NCI-H1694 (cell line): ENCODE data around the gene KCP.
A peak's percentile ranks its signal among the peaks of the same experiment; 100 is the strongest.

ENCODE experiments used
- DNase-seq: peaks from one replicate; lab custom pipeline; 2025; lab: John Stamatoyannopoulos, UW

Gene KCP

DNA sequence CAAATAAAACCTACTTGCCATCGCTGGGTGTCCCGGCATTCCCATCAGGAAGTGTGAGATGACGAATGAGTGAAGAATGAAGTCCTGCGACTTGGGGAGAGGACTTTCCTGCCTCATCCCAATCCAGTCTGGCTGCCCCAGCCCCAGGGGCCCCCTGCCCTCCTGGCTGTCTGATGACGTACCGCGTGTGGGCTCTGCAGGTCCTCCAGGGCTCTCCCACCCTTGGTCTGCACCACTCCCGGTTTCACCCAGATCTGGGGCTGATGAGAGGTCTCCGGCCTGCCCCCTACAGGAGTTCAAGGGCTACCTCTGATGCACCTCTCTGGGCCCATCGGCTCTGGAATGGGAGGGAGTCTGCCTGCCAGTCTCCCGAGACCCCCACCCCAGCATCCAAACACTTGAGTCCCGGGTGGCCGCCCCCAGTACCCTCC lies 38.1 kb downstream of the KCP start:
- DNase-seq: no peak

- DNase-seq: no peak
These were observed 39.5 kb downstream of the KCP start for GRCh38 chr7:128871050-128871449.

DNA sequence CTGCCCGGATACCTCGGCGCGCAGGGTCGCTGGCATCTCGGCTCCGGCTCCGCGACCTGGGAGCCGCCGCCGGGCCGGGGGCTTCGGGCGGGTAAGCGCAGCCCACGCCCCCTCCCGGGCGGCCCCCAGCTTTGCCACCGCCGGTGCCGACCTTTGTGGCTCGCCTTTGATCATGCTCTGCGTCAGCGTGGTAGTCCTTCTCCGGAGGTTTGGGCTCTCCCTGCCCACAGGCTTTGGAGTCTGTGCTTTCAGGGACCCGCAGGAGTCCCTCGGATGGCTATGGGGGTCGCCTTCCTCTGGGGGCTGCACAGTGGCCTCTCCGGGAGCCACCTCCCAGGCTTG lies 40.6 kb downstream of the KCP start:
- no peak for DNase-seq

- DNase-seq: no peak
These were observed 41.2 kb downstream of the KCP start for GRCh38 chr7:128869138-128869943.

DNA sequence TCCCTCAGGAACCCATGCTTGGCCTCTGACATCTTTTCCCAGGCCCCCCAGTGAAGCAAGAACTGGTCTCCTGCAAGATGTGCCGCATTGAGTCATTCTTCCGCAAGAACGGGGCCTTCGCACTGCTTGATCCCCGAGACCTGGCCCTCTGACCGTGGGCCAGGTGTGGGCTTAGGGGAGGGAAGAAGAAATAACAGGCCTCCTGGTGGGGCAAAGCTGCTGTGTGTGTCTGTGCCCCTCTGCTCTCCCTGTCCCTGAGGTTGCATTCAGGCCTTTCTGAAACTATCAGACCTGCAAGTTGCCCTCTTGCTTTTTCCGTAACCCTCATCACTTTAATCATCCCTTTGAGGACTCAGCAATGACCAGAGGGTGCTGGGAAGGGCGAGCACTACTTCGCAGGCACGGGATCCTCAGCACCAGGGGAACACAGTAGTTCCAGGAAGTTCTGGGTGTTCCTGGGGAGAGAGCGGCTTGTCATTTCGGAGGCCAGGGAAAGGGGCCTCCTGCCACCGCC lies 41.8 kb downstream of the KCP start:
- DNase-seq: no peak

DNA sequence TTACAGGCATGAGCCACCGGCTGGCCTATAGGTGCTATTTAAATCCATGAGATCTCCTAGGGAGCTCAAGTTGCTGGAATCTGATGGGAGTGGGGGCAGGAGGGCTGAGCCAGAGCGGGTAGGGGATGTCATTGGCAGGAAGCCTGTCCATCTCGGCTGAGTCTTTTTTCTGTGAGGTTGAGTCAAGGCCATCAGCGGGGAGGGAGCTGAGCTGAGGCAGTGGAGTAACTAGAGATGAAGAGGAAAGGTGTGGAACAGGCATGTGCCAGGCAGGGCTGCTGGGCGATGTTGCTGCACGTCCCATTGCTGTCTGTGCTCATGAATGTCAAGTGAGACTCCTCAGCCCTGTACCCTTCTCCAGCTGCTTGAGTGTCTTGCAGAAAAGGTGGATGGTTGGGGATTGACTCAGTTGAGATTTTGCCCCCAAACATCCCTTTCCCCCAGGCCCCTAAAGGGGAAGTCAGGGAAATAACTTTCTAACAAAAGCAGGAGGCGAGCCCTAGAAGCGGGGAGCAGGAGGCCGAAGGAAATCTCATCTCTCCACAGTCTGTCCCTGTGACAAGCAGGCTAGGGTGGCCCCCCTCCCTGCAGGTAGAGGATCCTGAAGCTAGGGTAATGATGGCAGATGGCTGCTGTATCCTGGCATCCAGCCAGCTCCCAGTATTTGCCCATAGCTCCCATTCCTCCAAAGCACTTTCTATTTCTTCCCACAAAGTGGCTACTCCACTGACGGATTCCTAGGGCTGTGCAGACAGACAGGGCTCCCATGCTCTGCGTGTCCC lies 42.5 kb downstream of the KCP start:
- peak; percentile 70 for DNase-seq

DNA sequence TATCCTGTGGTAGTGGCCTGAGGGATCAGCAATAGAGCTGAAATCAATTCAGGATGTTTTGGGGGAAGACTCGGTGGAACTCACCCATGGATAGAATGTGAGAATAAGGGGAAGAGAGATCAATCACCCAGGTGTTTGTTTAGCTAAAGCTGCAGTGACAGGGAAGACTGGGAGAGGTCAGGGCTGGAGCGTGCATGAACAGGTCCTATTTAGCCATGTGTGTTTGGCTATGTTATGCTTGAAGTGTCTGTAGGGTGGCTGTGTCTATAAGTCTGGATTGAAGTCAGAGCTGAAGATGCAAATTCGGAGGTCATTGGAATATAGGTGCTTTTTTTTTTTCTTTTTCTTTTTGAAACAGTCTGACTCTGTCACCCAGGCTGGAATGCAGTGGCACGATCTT lies 43.3 kb downstream of the KCP start:
- DNase-seq: no peak

- DNase-seq: no peak
These were observed 44.3 kb downstream of the KCP start for GRCh38 chr7:128865996-128866877.

- no peak for DNase-seq
These were observed 45.2 kb downstream of the KCP start for GRCh38 chr7:128865303-128865702.

- DNase-seq: peak; percentile 76
These were observed 47.0 kb downstream of the KCP start for GRCh38 chr7:128863433-128863989.

DNA sequence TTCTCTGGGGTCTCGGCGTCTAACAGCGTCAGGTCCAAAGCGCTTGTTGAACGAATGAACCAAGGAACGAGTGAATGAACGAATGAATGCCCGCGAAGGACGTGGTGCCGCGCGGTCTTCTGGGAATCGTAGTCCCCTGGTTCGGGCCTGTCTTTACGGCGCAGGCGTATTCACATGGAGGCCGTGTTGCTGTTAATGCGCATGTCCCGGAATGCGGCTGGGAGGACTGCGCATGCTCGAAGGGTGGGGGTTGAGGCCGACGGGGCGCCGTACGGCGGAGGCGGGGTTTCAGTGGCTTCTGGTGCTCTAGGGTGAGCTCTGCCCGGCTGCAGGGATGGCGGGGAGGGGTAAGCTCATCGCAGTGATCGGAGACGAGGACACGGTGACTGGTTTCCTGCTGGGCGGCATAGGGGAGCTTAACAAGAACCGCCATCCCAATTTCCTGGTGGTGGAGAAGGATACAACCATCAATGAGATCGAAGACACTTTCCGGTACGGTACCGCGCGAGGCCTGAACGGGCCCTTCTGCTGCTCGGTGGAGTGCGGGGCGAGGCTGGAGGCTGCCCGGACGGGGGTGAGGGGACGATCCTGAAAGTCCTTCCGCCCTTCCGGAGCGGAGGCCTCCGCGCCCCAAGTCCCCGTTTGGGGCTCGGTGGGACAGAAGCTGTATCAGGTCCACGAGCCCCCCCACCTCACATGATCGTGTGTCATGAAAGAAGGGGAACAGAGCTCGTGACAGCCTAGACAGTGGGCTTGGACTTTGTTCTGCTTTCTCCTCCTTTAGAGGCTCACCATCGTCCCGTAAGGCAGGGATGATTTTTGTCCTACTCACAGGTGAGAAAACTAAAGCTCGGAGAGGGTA lies 47.7 kb downstream of the KCP start, which contains the start of gene ATP6V1F:
TSS of gene ATP6V1F (plus strand) at position 286 of the 862 bp plus-strand sequence. CDS start at position 335, 49 bp downstream.
- peak; percentile 96 for DNase-seq

DNA sequence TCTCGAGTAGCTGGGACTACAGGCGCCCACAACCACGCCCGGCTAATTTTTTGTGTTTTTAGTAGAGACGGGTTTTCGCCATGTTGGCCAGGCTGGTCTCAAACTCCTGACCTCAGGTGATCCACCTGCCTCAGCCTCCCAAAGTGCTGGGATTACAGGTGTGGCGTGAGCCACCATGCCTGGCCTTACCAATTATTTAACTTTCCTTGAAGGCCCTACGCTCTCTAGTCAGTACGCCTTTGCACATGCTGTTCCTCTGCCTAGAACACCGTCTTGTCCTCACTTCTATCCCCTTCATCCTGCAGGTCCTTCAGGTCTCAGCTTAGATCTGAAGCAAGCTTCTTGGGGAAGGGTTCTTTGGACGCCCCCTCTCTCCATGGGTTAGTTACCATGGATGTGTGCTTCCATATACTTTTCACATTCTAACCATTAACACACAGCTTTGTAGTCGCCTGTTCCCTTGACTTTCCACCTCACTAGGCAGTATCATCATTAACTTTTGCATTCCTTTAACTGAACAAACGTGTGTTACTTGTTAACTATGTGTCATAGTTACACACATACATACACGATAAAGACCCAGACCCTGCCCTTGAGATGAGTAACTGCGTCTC lies 48.4 kb downstream of the KCP start:
- no peak for DNase-seq

DNA sequence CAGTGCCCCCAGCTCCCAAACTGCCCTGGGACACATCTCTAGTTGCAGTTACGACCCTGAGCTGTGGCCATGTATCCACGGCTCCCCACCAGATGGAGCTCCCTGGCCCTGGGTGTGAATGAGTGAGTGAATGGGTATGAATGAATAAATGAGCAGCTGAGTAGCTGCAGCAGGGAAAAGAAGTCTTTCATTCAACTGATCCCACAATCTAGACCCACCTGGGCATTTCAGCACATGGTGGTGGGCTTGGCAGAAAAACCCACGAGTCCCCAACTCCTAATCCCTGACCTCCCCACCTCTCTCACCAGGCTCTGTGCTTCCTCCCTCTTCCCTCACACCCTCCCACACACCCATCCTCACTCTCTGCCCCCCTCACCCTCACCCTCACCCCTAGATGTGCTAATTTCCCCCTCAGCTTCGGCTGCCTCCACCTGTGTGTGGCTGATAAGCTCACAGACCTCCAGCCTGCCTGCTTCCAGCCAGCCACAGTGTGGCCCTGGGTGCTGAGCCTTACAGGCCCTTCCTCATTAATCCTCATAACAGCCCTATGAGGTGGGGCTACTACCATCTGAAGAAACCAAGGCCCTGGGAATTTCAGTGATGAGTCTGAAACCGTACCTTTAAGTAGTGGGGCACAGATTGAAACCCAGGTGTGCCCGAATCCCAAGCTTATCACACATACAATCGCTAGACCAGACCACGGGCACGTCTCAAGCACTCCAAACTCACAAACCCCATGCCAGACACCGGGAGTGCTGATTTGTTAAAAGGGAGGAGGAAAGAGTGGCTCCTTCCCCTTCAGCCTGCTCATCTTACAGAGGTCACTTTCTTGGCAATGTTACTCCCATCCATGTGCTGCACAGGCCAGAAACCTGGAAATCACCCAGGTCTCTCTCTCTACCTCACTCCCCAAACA lies 50.1 kb downstream of the KCP start:
- DNase-seq: no peak

DNA sequence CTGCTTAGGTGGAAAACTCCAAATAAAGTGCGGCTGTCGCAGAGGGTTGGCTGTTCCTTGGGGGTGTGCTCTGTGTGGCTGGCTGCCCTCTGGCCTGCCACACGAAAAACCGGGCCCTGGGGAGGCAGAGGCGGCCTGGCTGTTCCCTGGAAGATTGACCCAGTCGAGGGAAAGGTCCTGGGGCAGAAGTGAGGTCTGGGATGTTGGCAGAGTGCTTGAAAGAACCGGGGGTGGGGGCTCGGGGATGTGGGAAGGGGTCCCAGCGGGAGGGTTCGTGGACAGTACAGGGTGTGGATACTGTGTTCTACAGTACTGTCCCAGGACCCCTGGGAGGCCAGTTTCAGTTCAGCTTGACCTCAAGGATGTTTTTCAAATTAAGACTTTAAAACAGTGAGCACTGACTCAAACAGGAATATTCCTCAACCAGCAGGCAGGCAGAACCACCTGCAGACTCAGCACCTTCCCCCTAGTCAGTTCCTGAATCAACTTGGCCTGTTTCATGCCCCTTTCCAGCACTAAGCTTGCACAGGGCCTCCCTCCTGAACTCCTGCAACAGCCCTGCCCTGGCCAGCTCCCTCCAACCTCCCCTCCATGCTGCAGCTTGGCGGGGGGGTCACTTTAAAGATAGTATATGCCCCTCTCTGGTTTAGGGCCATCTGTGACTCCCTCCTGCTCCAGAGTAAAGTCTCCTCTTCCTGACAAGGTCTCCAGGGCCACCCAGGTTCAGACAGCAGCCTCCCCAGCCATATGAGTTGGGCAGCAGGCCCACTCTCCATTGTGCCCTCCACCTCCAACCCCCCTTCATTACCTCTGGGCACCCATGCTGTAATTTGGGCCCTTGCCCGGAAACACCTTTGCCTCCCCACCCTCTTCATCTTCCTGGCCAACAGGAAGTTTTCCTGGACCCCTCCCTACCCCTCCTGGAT lies 51.0 kb downstream of the KCP start:
- DNase-seq: no peak

GRCh38 chr7:128858380-128859231 lies 51.9 kb downstream of the KCP start:
- DNase-seq: no peak

DNA sequence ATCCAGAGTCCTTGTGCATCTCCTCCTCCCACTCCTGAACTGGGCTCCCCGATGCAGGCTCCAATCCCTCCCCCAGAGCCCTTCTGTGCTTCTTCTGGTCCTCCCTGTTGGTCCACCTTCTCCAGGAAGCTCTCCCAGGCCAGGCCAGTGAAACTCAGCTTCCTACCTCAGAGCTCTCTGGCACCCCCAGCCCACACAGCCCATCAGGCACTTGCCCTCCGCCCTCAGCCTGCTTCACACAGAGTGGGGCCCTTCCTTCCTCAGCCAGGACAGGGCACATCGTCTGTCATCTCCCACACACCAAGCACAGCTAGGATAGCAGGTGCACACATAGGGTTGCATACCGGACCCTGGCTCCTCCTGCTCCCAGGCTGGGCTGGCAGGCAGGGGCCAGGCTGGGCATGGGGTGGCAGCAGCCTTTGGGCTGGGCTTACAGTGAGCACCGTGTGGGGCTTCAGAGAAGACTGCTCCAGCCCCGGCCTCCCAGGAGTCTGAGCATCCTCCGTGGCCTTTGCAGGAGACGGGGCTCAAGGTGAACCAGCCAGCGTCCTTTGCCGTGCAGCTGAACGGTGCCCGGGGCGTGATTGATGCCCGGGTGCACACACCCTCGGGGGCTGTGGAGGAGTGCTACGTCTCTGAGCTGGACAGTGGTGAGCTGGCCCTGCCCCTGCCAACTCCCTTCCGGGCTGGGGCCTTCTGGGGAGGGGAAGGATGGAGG lies 54.3 kb downstream of the KCP start:
- no peak for DNase-seq

DNA sequence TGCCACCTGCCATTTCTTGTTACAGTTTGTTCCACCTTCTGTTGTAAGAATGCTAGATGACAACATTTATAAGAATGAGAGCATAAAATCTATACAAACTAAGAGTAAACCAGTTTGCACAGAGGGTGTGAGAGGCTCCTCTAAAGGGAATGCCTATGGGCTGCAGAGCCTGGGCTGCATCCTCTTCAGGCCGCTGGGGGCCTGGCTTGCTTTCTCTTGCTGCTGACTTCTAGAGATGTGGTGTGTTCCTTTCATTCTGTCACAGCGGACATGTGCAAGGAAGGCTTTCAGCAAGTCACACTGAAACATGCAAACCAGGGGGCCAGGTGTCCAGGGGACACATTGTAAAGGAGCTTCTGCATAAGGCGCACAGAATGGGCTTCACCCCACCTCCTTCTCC lies 55.0 kb downstream of the KCP start:
- no peak for DNase-seq
